HG03460 (cell line): ENCODE data around the gene NPAS3.

ENCODE experiments used
- ATAC-seq: cut with Tn5 transposase; IDR thresholded peaks from one replicate; pipeline ENCODE4 v1.9.1; 2021; ENCODE audit not compliant: unreplicated experiment

NPAS3 gene

DNA sequence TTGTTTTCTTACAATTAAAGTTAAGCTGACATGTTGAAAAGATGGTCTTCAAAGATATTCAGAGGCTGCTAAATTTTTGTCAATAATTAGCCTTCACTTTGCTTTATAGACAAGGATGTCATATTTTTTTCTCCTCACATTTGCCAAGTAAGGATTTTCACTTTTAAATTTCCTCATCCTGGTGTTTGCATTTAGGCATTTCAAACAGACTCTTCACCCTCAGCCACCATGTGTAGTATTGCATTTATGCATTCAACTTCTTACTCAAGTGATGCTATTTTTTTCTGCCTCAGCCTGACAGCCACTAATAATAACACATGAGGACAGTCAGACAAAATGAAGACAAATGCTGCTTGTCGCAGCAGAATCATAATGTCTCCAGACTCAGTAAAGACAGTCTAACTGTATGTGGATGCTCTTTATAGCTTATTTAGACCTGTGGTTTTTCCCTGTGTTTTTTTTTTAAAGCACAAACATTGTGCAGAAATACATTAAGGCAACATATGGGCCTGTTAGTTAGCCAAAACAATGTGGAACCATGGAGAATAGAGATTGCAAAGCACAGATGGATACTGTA lies 481.5 kb downstream of the NPAS3 start:
- no peak for ATAC-seq

DNA sequence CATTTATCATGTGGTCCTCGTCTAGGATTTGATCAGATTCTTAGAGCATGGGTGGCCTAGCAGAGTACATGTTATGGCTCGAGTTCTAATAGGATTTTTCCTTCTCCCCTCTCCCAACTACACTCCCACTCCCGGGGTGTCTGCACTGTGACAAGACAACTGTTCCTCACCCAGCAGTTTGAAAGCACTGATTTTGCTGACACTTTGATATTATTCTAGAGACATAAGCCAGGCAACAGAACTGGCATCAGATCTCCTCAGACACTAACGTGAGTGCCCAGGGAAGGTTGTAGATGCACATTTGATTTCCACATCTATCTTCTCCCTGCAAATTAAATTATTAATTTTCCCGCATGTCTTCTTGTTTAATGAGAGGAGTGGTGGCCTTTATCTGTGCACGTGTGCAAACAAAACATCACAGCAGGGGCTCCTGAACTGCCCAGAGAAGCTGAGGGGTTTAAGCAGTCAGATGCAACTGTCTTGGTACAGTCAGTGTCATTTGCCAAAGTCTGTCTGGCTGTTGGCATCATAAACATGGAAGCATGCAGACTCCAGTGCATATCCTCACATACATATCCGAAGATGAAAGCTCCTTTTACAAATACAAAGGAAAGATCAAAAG lies 491.8 kb downstream of the NPAS3 start:
- no peak for ATAC-seq

DNA sequence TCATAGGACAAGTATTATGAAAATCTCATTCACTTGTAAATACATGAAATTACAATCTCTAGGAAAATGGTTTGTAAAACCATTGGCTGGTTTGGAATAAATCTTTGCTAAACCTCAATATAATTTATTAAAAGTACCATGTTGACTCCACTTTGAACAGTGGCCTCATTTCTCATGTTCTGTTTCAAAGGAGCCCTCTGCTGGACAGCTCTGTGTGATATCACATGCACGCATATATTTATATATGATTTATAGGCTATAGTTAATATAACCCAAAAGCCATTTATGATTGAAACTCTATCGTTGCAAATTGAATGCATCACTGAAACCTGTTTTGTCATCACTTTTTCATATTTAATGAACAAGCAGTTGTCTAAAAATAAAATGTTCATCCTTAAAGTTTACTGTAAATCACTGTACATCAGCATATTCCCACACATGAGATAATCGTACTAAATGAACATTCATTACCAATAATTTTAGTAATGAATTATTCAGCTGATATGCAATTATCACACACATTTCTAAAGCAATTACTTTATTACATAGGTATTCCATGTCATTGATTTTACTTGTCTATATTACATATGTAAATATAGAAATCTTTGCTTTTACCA lies 493.8 kb downstream of the NPAS3 start:
- no peak for ATAC-seq

DNA sequence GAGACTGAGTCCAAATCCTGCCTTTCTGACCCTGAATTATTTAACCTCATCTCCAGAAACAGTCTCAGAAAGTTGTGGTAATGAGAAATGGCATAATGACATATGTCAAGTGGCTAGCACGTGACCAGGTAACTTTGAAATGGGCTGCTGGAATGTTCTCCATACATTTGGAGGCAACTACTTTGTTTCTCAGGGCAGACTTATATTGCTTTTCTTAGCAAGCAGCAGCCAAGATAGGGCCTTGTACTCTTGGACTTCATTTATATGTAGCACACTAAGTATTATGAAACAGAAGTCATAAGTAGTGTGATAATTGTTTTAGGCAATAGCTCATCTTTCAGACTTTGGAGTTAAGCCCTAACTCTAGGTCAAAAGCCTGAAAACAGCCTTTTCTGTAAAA lies 494.7 kb downstream of the NPAS3 start:
- no peak for ATAC-seq

DNA sequence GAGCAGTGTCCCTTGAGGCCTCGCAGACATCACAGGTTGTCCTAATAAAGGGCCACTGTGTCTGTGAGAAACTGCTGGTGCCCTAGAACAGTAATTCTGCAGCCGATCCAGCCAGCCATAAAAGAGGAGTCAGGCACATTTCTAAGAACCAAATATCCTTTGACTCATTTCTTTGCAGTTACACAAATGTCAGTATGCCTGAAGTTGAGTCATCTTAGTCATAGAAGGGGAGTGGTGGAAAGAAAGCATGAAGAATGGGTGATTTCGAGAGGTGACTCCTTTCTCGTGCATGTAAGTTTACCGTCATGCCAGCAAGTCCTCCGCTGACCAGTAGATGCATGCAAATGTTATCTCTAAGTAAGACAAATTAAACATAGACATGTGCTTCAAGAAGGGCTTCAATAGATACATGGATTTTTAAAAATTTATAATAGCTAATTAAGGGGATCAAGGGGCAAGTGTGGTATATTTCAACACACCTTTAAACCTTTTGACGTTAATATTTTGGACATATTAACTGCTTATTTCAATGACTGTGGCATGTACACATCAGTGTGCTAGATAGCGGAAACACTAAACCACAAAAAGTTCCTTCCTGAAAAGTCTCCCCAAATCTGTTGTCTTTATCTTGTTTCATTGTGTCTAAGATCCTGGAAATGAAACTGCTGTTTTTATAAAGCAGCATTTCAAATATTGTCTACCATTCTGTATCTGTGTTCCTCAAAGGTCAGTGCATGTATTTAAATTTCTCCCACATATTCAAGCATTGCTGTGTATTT lies 497.4 kb downstream of the NPAS3 start:
- no peak for ATAC-seq

DNA sequence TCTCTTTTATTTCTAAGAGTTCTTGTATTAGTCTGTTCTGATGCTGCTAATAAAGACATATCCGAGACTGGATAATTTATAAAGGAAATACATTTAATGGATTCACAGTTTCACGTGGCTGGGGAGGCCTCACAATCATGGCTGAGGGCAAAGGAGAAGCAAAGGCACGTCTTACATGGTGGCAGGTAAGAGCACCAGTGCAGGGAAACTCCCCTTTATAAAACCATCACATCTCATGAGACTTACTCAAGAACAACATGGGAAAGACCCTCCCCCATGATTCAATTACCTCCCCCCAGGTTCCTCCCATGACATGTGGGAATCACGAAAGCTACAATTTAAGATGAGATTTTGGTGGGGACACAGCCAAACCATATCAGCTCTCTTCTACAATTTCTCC lies 503.0 kb downstream of the NPAS3 start:
- ATAC-seq: no peak

DNA sequence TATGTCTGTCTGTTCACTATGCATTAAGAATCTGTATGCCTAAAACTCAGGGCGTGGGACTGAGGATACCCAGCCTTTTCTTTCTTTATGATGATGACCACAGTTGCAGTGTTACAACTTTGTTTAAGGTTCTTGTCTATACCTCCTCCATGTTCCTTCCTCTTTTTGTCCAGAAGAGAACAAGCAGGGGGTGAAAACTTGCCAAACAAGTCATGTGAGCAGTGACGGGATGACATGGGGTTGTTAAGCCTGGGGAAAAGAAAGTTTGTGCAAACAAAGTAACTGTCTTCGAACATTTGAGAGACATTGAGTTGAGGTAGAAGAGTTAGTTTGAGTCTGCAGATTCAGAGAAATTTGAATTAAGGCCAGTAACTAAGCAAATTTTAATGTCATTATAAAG lies 505.5 kb downstream of the NPAS3 start:
- no peak for ATAC-seq

DNA sequence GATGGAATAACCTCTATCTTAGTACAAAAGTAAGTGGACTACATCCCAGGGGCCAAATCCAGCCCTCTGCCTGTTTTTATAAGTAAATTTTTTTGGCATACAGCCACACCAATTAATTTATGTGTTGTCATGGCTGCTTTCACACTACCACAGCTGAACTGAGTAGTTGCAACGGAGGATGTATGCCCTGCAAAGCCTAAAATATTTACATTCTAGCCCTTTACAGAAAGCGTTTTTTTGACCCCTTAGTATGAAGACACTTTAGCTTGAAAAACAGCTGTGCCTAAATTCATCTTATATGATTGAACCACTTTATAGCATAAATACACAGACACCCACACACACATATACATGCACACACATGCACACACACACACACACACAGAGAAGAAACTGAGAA lies 510.6 kb downstream of the NPAS3 start:
- no peak for ATAC-seq

DNA sequence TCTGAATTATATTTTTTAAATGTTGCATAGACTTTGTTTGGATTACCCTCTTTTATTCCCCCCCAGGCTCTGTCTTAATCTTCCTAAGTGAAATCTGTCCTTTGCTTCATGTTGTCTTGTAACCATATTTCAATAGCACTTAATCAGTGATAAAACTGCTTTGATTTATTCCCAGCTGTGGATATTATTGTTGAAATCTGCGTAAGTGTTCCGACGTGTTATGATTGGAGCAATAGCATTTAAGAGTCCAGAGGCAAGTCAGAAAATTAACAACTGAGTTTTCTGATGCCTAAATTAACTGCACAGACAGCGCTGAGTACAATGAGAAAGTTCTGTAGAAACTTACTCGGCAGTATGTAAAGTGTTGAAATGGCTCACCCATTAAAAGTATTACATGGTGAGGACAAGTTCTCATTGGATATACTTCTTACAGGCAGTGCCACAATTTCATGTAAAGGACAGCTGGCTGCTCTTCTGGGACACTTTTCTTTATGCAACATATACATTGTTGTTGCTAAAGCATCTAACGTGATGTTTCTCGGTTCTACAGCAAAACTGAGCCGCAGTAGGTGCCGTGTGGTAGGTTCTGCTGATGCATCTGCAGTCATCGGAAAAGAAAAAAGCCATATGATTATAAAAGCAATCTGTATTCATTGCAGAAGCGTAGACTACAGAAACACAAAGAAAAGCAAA lies 511.2 kb downstream of the NPAS3 start:
- ATAC-seq: no peak

DNA sequence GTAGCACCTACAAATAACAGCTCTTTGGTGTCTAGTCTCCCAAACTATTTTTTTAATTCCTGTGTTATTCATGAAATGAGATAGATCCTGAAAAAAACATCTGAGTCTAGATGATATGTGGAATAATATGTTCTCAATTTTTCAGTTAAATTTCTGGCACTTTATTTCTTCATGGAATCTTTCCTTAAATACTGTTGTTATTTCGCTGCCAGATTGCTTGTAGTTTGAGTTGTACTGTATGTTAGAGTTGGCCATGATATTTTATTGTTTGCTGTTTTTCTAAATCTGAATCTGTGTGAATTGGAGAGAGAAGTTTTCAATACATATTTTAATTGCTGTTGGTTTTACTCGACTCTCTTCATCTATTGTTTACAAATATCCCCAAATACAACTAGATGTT lies 511.7 kb downstream of the NPAS3 start:
- no peak for ATAC-seq

DNA sequence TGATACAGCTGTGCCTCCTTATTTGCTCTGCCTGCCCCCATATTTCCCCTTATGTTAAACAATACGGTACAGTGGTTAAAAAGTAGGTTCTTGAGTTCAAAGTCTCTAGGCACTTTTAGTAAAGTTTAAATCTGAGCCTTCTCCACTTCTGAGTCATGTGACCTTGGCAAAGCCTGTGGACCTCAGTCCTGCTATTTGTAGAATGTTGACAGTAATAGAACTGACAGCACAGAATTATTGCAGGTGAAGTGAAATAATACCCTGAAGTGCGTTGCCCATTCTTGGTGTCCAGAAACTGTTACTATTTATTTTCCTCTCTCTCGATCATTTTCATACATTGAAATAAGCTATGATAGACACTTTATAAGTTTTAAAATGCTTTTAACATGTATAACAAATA lies 512.5 kb downstream of the NPAS3 start:
- ATAC-seq: no peak

DNA sequence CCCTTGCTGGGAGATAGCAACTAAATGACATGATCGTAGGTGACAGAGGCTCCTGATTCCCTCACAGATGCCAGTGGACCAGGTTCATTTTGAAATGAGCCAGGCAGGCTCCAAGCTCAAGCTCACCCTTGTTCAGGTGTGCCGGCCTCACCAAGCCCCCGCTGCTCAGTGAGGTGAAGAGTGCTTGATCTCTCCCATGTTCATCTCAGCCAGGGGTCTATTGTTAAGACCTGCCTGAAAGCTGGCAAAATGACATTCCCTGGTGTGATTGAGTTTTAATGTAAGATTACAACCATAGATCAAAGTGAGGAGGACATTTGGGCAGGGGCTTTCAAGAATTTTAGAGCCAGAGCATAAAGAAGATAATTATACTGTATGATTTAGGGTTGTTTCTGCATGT lies 514.3 kb downstream of the NPAS3 start:
- no peak for ATAC-seq

DNA sequence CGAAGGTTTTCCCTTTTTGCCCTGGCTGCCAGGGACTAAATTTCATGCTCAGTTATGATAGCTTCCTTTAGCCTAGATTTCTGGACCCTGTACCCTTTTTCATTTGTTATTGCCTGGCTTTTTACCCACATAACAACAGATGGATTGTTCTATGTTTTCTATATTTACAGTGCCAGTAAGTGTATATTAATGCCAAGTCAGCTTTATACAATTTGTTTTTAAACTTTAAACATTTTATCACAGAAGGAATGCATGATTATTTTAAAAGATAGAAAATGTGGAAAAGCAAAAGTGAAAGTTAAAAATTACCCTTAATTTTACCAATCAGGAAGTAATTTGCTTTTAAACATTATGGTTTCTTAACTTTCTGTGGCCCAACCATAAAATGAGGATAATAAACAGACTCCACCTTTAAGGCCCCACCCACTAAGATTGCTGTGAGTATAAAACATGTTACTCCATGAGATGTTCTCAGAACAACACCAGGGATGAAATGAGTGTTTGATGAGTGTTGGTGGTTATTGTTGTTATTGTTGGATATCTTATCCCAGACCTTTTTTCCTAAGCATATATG lies 515.4 kb downstream of the NPAS3 start:
- no peak for ATAC-seq

DNA sequence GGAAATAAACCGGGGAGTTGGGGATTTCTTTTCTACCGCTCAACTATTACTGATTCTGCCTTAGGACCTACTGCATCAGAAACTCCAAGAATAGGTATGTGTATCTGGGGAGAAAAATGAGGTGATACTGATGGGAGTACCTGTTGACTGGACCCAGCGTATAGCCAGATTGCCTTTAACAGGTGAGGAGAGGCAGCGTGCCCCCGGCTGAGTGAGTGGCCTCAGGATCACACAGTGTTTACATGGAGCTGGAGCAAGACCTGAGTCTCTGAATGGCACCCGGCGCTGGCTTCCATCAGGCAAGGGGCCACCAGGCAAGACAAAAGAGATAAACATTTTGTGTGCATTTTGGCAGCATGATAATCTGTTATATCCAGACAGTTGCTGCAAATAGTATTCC lies 516.0 kb downstream of the NPAS3 start:
- no peak for ATAC-seq

DNA sequence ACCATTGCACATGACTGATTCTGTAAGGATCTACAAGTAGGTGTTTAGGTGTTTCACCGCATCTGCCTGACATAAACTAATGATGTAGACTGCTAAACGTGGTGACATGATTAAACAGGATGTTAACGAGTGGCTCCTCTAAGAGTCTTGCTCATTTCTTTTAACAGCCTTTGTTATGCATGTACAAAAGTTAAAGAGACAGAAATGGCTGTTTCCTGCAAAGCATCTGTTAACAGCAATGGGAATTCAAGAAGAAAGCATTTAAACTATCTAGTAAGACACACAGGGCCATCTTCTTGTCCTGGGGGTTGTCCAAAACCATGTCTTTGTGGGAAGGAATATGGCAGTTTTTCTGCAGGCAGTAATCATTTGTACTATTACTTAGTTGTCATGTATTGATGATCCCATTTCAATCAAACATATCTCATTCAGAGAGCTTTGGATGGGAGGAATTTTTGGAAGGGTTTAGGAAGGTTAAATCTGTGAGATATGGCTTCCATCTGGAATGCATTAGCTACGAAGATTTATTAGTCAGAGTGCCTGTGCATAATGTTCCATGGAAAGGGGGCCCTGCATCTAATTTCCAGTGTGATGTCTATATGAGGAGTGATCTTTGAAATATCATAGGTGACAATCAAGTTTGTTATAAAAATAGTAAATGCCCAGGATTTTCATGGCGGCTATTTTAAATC lies 517.1 kb downstream of the NPAS3 start:
- no peak for ATAC-seq

DNA sequence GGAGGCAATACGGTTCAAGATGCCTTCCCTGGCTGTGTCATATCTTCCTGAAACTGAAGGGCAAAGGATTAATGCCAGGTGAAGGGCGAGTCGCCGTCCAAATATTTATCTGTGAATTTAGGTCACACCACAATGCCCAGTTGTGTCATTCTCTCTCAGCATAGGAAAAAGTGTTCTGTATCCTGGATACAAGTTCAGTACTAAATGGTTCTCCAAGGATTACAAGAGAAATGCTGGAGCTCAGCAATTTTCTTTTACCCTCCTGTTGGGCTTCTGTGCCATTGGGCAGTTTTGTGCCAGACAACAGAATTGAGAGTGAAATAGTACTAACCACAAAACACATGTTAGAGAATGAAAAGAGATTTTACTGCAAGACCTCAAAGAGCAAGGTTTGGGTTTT lies 518.3 kb downstream of the NPAS3 start:
- ATAC-seq: no peak

DNA sequence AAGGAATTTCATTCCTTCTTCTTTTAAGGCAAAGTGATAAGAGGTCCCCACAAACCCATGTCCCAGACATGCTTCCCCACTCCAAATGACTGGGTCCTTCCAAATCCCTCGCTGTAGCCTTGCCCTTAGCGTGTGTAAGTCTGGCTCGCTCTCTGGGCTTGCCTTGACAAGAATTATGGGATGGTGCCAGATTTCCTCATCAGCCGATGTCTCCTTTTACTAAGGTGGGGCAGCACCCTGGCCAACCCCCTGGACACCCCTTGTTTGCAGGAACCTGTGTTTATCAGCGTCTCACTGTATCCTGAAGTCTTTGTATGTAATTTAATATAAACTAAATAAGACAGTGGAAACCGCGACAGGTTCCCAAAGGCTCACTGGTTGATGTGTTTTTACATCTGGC lies 518.9 kb downstream of the NPAS3 start:
- ATAC-seq: no peak

DNA sequence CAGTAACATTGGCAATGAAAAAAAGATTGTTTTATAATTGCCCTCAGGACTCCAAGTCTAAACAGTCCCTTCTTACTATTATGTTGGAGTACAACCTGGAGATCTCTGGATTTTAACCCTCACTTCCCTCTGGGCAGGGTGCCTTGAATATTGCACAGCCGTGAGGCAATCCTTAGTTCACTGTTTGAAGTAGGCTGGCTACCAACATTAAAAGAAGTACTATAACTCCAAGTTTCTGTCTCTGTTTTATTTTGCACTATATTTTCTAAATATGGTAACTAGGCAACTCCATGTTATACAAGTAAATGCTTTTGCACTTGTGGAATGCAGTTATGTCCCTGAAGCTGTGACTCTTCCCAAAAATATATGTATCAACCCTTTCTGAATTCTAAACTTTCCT lies 521.5 kb downstream of the NPAS3 start:
- no peak for ATAC-seq

DNA sequence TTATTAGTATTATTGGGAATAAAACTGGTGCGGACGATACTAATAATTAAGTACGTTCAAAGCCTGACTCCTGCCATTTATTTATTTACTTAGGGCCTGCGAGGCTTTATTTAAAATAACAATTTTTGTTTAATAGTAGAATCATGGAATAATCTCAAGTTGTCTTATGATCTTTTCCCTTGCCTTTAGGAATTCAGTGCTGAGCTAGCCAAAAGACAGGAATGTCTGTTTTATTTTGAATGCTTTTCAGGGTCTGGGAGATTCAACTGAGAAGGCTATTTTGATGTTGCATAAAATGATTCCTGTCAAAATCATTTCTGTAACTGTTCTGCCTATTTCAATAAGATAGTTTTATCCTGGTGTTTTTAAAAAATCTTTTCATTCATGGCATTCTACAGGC lies 522.4 kb downstream of the NPAS3 start:
- ATAC-seq: no peak

DNA sequence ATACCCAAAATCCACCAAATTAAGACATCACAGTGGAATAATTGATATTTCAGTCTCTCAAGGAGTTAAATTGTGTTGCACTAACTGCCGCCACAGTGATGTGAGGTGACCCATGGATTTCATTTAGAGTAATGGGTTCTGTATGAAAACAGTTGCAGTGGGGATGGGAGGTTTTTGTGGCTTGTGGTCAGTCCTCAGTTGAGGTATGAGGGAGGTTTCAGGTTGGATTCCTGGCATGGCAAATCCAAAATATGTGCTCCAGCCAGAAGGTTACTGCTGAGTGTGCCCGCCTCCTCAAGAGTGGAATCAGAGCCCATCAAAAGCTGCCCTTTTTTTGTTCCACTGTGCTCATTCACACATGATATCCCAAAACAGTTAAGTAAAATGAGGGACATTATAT lies 525.1 kb downstream of the NPAS3 start:
- no peak for ATAC-seq
